Coronary artery (tissue), 2 donors: ENCODE results near the gene SNCAIP.
"Not testable (repeated sequence)": the region's sequence is repeated elsewhere in the genome, so short reads cannot be mapped to it uniquely, and the experiment has no call there.

ENCODE experiments used
- DNase-seq: peaks from one replicate; pipeline ENCODE4 v3.0.0-alpha.2; 2017; ENCODE audit warnings: low spot score
- H3K27ac ChIP-seq, 2 donors: fragments of 200-600 bp; sonication (generic); one replicate each; pipeline ENCODE4 v1.5.1; 2016 to 2019
- H3K4me3 ChIP-seq: fragments of 200-600 bp; sonication (generic); 2 replicates; pipeline ENCODE4 v1.5.1; 2016; ENCODE audit warnings: mild to moderate bottlenecking, moderate library complexity
- TF ChIP-seq, protein P1 (sequence below): fragments of 200-600 bp; sonication (generic); IDR thresholded peaks from one replicate; pipeline ENCODE4 v1.5.1; 2019; ENCODE audit warnings: antibody characterized with exemption

Gene SNCAIP

GRCh38 chr5:122473138-122473843, 161.3 kb downstream of the SNCAIP start:
- no peak overlapping the region for H3K27ac ChIP-seq
- no peak overlapping the region for H3K4me3 ChIP-seq
- DNase-seq: no peak
- TF ChIP-seq, protein P1, sequence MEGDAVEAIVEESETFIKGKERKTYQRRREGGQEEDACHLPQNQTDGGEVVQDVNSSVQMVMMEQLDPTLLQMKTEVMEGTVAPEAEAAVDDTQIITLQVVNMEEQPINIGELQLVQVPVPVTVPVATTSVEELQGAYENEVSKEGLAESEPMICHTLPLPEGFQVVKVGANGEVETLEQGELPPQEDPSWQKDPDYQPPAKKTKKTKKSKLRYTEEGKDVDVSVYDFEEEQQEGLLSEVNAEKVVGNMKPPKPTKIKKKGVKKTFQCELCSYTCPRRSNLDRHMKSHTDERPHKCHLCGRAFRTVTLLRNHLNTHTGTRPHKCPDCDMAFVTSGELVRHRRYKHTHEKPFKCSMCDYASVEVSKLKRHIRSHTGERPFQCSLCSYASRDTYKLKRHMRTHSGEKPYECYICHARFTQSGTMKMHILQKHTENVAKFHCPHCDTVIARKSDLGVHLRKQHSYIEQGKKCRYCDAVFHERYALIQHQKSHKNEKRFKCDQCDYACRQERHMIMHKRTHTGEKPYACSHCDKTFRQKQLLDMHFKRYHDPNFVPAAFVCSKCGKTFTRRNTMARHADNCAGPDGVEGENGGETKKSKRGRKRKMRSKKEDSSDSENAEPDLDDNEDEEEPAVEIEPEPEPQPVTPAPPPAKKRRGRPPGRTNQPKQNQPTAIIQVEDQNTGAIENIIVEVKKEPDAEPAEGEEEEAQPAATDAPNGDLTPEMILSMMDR: no peak

- no peak overlapping the region for H3K27ac ChIP-seq
- no peak overlapping the region for H3K4me3 ChIP-seq
Observed at GRCh38 chr5:122473941-122474340, 161.9 kb downstream of the SNCAIP start.

GRCh38 chr5:122478741-122479442, 166.9 kb downstream of the SNCAIP start:
- DNase-seq: no peak
- Histone ChIP-seq H3K27ac (no peak overlapping the region), H3K4me3 (no peak overlapping the region)
- TF ChIP-seq, protein P1: no peak

More at GRCh38 chr5:122473941-122474340, 161.9 kb downstream of the SNCAIP start:
- TF ChIP-seq, protein P1: no peak
- DNase-seq: no peak

- no peak for DNase-seq
- TF ChIP-seq, protein P1: no peak
- H3K4me3 ChIP-seq: no peak overlapping the region
- no peak overlapping the region for H3K27ac ChIP-seq
Observed at GRCh38 chr5:122480146-122480545, 168.1 kb downstream of the SNCAIP start.

GRCh38 chr5:122484103-122484502, 172.1 kb downstream of the SNCAIP start:
- TF ChIP-seq, protein P1: no peak
- DNase-seq: no peak
- no peak overlapping the region for H3K27ac ChIP-seq
- no peak overlapping the region for H3K4me3 ChIP-seq

GRCh38 chr5:122485226-122485625, 173.2 kb downstream of the SNCAIP start:
- no peak for DNase-seq
- TF ChIP-seq, protein P1: no peak
- Histone ChIP-seq H3K4me3 (no peak overlapping the region), H3K27ac (no peak overlapping the region)

GRCh38 chr5:122486616-122487015, 174.6 kb downstream of the SNCAIP start:
- not testable (repeated sequence) for DNase-seq, H3K27ac ChIP-seq, H3K4me3 ChIP-seq
